H1 (cell line): ENCODE data around the gene NADK2. TPM values are rescaled to one million over a fixed set of nuclear protein-coding genes. Genes with fewer than 3 reads are reported as not detected.

Experiments
- BRCA1 ChIP-seq: IDR thresholded peaks from 2 replicates; pipeline ENCODE4 v1.6.1; 2012; ENCODE audit warnings: low read depth, low read length, improper control_type of control experiment
- CHD7 ChIP-seq: fragments of 300-600 bp; sonication (generic); IDR thresholded peaks from 2 replicates; pipeline ENCODE4 v1.7.1; 2012; ENCODE audit warnings: low read length, moderate library complexity, mild to moderate bottlenecking, inconsistent platforms; ENCODE audit not compliant: insufficient replicate concordance
- EGR1 ChIP-seq: IDR thresholded peaks from 2 replicates; pipeline ENCODE4 v1.6.1; 2011; ENCODE audit warnings: low read depth, low read length, borderline replicate concordance
- GABPA ChIP-seq: IDR thresholded peaks from 2 replicates; pipeline ENCODE4 v1.6.1; 2011; ENCODE audit warnings: mild to moderate bottlenecking, low read length, moderate library complexity, borderline replicate concordance; ENCODE audit not compliant: insufficient read depth
- SAP30 ChIP-seq: fragments of 300-600 bp; sonication (generic); IDR thresholded peaks from 2 replicates; pipeline ENCODE4 v1.7.1; 2012; ENCODE audit warnings: low read length, moderate library complexity, mild to moderate bottlenecking, inconsistent platforms; ENCODE audit not compliant: insufficient read depth, insufficient replicate concordance
- polyA plus RNA-seq, 7 experiments: library from polyadenylated mRNA; depleted of rRNA in 3 of 7; stranded (reverse) in 5 of 7; unstranded in 2 of 7; fragments of >200 nt in 5 of 7; fragments of 200-250 nt in 2 of 7; gene quantifications; 1 replicate in 5 of 7; 2 replicates in 1 of 7; 4 replicates in 1 of 7; pipeline versions ENCODE4 v1.2.1 to v1.2.3, GENCODE V29; 2011 to 2013; ENCODE audit warnings: missing spikeins in 2 of 7, mixed read lengths in 2 of 7
- total RNA-seq: library from RNA; stranded (reverse); fragmentation: NEBNext Ultra II Directional; extraction: Animal tissue kit (Norgen Biotek cat#: 25700); gene quantifications from 2 replicates; pipeline ENCODE4 v1.2.1, GENCODE V29; 2021

Gene NADK2
- total and polyA plus RNA-seq, 2 of the 8 experiments (the other 6 are each of a cell fraction or from before 2014, with no cell fraction given), result 3.4 to 16.1 TPM

- TF ChIP-seq CHD7 (no peak), EGR1 (no peak), GABPA (no peak), SAP30 (no peak), BRCA1 (no peak)
Measured at GRCh38 chr5:36241631-36242533, at the start of gene NADK2 (continued).
